Brain microvascular endothelial cell (primary cell): ENCODE results near the gene DKC1.

Experiments used
- DNase-seq: peaks from one replicate; pipeline ENCODE4 v3.0.0-alpha.2; 2020
- H3K27ac ChIP-seq: fragments of 250-450 bp; sonication (Bioruptor Pico); 2 replicates; pipeline ENCODE4 v1.5.1; 2020; ENCODE audit warnings: mild to moderate bottlenecking, moderate library complexity
- H3K27me3 ChIP-seq: fragments of 250-450 bp; sonication (Bioruptor Pico); replicated peaks from 2 replicates; pipeline ENCODE4 v1.5.1; 2020; ENCODE audit warnings: mild to moderate bottlenecking
- H3K36me3 ChIP-seq: fragments of 250-450 bp; sonication (Bioruptor Pico); replicated peaks from 2 replicates; pipeline ENCODE4 v1.5.1; 2020; ENCODE audit warnings: mild to moderate bottlenecking
- H3K4me3 ChIP-seq: 2 replicates; pipeline ENCODE4 v1.5.1; 2011; ENCODE audit warnings: low read depth, mild to moderate bottlenecking, control low read depth, low read length, moderate library complexity
- in situ Hi-C: cut with HindIII; loops from 2 replicates; pipeline ENCODE4 v1.10.0; 2017; ENCODE audit warnings: low sequenced_read_pairs, low pct_ligation_motif_present
- TF ChIP-seq, protein P1 (sequence below): IDR thresholded peaks from 2 replicates; pipeline ENCODE4 v1.5.1; 2011; ENCODE audit warnings: low read depth, mild to moderate bottlenecking, moderate library complexity, low read length, control low read depth, inconsistent platforms; ENCODE audit errors: missing control alignments

Gene DKC1

DNA sequence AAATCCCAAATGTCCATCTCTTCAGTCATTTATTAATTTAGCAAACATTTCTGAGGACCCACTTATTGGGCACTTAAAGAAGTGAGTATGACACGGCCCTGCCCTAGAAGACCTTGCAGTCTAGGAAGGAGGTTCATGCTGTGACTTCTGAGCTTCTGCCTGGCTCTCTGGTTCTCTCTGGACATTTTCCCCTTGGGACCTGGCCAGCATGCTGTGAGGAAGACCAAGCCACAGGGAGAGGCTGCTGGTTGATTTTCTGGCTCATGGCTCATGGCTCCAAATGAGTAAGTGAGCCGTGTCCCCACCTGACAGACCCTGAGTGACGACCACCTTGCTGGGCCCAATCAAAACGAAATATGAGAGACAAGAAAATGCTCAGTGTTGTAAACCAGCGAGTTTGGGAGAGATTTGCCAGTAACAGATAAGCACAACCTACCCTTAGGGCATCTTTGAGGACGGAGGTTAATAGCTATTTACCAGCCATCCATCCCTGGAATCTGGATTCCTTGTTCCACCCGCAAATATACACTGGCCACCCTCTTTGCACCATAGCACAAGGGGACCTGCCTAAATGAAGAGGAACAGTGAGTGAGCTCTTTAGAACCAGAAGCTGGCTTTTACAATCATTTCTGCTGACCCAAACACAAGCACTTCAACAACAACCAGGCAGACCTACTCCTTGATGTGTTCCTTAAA, 41.7 kb downstream of the DKC1 start:
- DNase-seq, result no peak
- Histone ChIP-seq H3K27me3 (no peaks in the 10 kb centered on the region), H3K27ac (no peak overlapping the region), H3K4me3 (peak overlapping the region; percentile 72), H3K36me3 (no peaks in the 10 kb centered on the region)
- in situ Hi-C loops, result no loop called here
- TF ChIP-seq, protein P1, sequence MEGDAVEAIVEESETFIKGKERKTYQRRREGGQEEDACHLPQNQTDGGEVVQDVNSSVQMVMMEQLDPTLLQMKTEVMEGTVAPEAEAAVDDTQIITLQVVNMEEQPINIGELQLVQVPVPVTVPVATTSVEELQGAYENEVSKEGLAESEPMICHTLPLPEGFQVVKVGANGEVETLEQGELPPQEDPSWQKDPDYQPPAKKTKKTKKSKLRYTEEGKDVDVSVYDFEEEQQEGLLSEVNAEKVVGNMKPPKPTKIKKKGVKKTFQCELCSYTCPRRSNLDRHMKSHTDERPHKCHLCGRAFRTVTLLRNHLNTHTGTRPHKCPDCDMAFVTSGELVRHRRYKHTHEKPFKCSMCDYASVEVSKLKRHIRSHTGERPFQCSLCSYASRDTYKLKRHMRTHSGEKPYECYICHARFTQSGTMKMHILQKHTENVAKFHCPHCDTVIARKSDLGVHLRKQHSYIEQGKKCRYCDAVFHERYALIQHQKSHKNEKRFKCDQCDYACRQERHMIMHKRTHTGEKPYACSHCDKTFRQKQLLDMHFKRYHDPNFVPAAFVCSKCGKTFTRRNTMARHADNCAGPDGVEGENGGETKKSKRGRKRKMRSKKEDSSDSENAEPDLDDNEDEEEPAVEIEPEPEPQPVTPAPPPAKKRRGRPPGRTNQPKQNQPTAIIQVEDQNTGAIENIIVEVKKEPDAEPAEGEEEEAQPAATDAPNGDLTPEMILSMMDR, result no peak

DNA sequence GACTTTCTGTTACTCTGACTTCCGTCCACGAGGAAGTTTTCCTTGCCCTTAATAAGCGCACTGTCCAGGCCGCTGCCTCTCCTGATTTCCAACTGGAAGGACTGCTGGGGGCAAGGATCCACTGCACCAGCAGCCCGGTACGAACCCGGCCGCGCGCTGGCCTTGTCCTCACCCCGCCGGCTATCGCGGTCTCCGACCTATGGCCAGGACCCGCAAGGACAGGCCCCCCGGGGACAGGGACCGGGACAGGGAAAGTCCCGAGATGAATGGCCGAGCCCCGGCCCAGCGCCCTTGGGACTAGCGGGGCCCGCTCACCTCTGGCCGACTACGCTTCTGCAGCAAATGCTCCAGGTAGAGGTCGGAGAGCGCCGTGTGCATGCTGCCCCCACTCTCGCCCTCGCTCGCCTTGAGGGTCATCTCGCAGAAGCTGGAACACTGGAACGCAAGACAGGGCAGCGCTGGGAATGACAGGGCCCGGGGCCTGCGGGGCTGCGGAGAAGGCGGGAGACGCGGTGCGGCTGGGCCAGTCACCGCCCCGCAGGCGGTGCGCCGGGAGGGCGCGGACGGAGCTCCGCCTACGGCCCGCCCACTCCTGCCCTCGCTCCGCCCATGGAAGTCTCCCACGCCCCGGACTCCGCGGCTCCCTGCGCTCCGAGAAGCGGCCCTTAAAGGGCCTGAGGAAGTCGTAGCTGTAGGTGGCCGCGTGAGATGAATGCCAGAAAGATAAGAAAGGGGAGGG, 42.5 kb downstream of the DKC1 start, which contains the start of gene MPP1:
Gene MPP1, minus strand, starts transcription at position 529 of the 739 bp plus-strand sequence. Its CDS starts 112 bp downstream, at position 417.
- Histone ChIP-seq H3K27ac (no peak within 1 kb of the TSS), H3K27me3 (no peaks in the 10 kb centered on the region), H3K4me3 (peak within 1 kb of the TSS; percentile 72), H3K36me3 (no peaks in the 10 kb centered on the region)
- TF ChIP-seq, protein P1, result no peak
- in situ Hi-C loops, result no loop called here
- peak; percentile 34 for DNase-seq

GRCh38 chrX:154805696-154806091, 43.0 kb downstream of the DKC1 start:
- in situ Hi-C loops, result no loop called here
- H3K27me3 ChIP-seq, result no peaks in the 10 kb centered on the region
- TF ChIP-seq, protein P1, result no peak
- H3K4me3 ChIP-seq, result peak overlapping the region; percentile 54
- no peak overlapping the region for H3K27ac ChIP-seq
- no peaks in the 10 kb centered on the region for H3K36me3 ChIP-seq
- DNase-seq, result no peak

DNA sequence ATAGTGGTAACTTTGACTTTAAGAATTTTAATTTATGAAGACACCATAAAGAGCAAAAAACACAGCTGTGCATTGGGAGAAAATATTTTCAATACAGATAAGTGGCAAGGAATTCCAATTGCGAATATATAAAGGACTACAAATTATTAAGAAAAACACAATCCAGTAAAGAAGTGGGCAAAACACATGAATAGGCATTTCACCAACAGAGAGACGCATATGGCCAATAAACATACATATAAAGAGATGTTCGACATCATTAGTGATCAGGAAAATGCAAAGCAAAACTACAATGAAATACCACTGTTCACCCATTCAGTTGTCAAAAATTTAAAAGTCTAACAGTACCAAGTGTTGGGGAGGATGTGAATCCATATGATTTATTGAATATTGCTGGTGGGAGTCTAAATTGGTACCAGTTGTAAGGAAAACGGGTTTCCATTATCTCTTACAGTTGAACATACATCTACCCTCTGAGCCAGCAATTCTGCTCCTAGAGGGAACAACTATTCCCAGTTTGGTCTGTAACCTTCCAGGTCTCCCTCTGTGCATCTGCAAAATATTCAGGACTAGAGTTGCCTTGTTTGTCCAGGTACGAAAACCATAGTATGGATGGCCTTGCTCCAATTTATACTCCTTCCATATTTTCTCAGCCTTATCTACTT, 44.3 kb downstream of the DKC1 start:
- TF ChIP-seq, protein P1, result no peak
- no peaks in the 10 kb centered on the region for H3K27me3 ChIP-seq
- no peak overlapping the region for H3K4me3 ChIP-seq
- no peaks in the 10 kb centered on the region for H3K36me3 ChIP-seq
- no peak for DNase-seq
- in situ Hi-C loops, result no loop called here
- no peak overlapping the region for H3K27ac ChIP-seq

GRCh38 chrX:154809939-154810665, 47.4 kb downstream of the DKC1 start:
- H3K4me3 ChIP-seq, result no peak overlapping the region
- in situ Hi-C loops, result no loop called here
- TF ChIP-seq, protein P1, result no peak
- no peaks in the 10 kb centered on the region for H3K36me3 ChIP-seq
- H3K27me3 ChIP-seq, result no peaks in the 10 kb centered on the region
- no peak overlapping the region for H3K27ac ChIP-seq
- no peak for DNase-seq
